H9 (cell line): ENCODE measurements around the gene BNIP5. TPM values are rescaled to one million over a fixed set of nuclear protein-coding genes. Genes with fewer than 3 reads are reported as not detected.

Source experiments
- DNase-seq: peaks from one replicate; pipeline ENCODE4 v3.0.0-alpha.2; 2017
- H2AFZ ChIP-seq: one replicate; pipeline ENCODE4 v1.6.1; 2013; ENCODE audit warnings: mild to moderate bottlenecking, low read length, control low read depth, moderate library complexity
- H2AK5ac ChIP-seq: 2 replicates; pipeline ENCODE4 v1.6.1; 2013; ENCODE audit warnings: low read length, control low read depth, mixed read lengths; ENCODE audit not compliant: insufficient read length
- H2BK120ac ChIP-seq: one replicate; pipeline ENCODE4 v1.6.1; 2013; ENCODE audit warnings: low read depth, mild to moderate bottlenecking, low read length, control low read depth, inconsistent platforms; ENCODE audit not compliant: poor library complexity, severe bottlenecking
- H2BK12ac ChIP-seq: 2 replicates; pipeline ENCODE4 v1.6.1; 2013; ENCODE audit warnings: low read length, control low read depth, mixed read lengths, low read depth; ENCODE audit not compliant: insufficient read length
- H2BK15ac ChIP-seq: 2 replicates; pipeline ENCODE4 v1.6.1; 2013; ENCODE audit warnings: low read depth, low read length, control low read depth
- H2BK20ac ChIP-seq: one replicate; pipeline ENCODE4 v1.6.1; 2013; ENCODE audit warnings: low read depth, mild to moderate bottlenecking, low read length, control low read depth, inconsistent platforms; ENCODE audit not compliant: poor library complexity, severe bottlenecking
- H2BK5ac ChIP-seq: 2 replicates; pipeline ENCODE4 v1.6.1; 2013; ENCODE audit warnings: low read length, control low read depth, mixed read lengths; ENCODE audit not compliant: insufficient read length
- H3K14ac ChIP-seq: 2 replicates; pipeline ENCODE4 v1.6.1; 2013; ENCODE audit warnings: low read length, control low read depth; ENCODE audit not compliant: insufficient read depth
- H3K18ac ChIP-seq: 2 replicates; pipeline ENCODE4 v1.6.1; 2013; ENCODE audit warnings: low read depth, mild to moderate bottlenecking, mixed read lengths, low read length, control low read depth; ENCODE audit not compliant: insufficient read length
- H3K23ac ChIP-seq: 2 replicates; pipeline ENCODE4 v1.6.1; 2013; ENCODE audit warnings: low read length, control low read depth, mixed read lengths, low read depth; ENCODE audit not compliant: insufficient read length
- H3K23me2 ChIP-seq: 2 replicates; pipeline ENCODE4 v1.6.1; 2013; ENCODE audit warnings: low read depth, mild to moderate bottlenecking, mixed read lengths, low read length, control low read depth; ENCODE audit not compliant: insufficient read length, poor library complexity, severe bottlenecking
- H3K27ac ChIP-seq: 2 replicates; pipeline ENCODE4 v1.5.1; 2013; ENCODE audit warnings: low read length, control low read depth, mixed read lengths, low read depth; ENCODE audit not compliant: insufficient read length
- H3K27me3 ChIP-seq: 2 replicates; pipeline ENCODE4 v1.6.1; 2013; ENCODE audit warnings: low read length, control low read depth, inconsistent platforms; ENCODE audit not compliant: insufficient read depth
- H3K4ac ChIP-seq: 2 replicates; pipeline ENCODE4 v1.6.1; 2013; ENCODE audit warnings: low read depth, mild to moderate bottlenecking, control low read depth, inconsistent platforms, low read length, moderate library complexity
- H3K4me1 ChIP-seq: 2 replicates; pipeline ENCODE4 v1.6.1; 2013; ENCODE audit warnings: low read length, control low read depth, inconsistent platforms; ENCODE audit not compliant: insufficient read depth
- H3K4me2 ChIP-seq: 2 replicates; pipeline ENCODE4 v1.6.1; 2013; ENCODE audit warnings: low read length, control low read depth, mixed read lengths; ENCODE audit not compliant: insufficient read length, insufficient read depth
- H3K56ac ChIP-seq: 2 replicates; pipeline ENCODE4 v1.6.1; 2013; ENCODE audit warnings: low read depth, mild to moderate bottlenecking, mixed read lengths, low read length, control low read depth; ENCODE audit not compliant: insufficient read length
- H3K79me1 ChIP-seq: 2 replicates; pipeline ENCODE4 v1.6.1; 2013; ENCODE audit warnings: low read depth, mild to moderate bottlenecking, moderate library complexity, low read length, control low read depth, inconsistent platforms; ENCODE audit not compliant: insufficient read depth, poor library complexity, severe bottlenecking
- H3K79me2 ChIP-seq: 2 replicates; pipeline ENCODE4 v1.6.1; 2013; ENCODE audit warnings: low read length, control low read depth, inconsistent platforms; ENCODE audit not compliant: insufficient read depth
- H3K9ac ChIP-seq: 2 replicates; pipeline ENCODE4 v1.6.1; 2013; ENCODE audit warnings: low read length, control low read depth, mixed read lengths; ENCODE audit not compliant: insufficient read length; ENCODE audit errors: extremely low read depth
- H3K9me3 ChIP-seq: one replicate; pipeline ENCODE4 v1.6.1; 2013; ENCODE audit warnings: low read depth, low read length, inconsistent platforms; ENCODE audit not compliant: control insufficient read depth
- H3T11ph ChIP-seq: one replicate; pipeline ENCODE4 v1.6.1; 2013; ENCODE audit warnings: mild to moderate bottlenecking, low read length, control low read depth, inconsistent platforms
- H4K20me1 ChIP-seq: one replicate; pipeline ENCODE4 v1.6.1; 2013; ENCODE audit not compliant: control insufficient read depth, insufficient read length, insufficient read depth
- H4K5ac ChIP-seq: 2 replicates; pipeline ENCODE4 v1.6.1; 2013; ENCODE audit warnings: low read depth, mild to moderate bottlenecking, mixed read lengths, low read length, control low read depth; ENCODE audit not compliant: insufficient read length
- H4K8ac ChIP-seq: replicated peaks from 2 replicates; pipeline ENCODE4 v1.6.1; 2013; ENCODE audit warnings: low read length, control low read depth, mixed read lengths, low read depth; ENCODE audit not compliant: insufficient read length
- H4K91ac ChIP-seq: 2 replicates; pipeline ENCODE4 v1.6.1; 2013; ENCODE audit warnings: low read depth, mild to moderate bottlenecking, moderate library complexity, mixed read lengths, low read length, control low read depth; ENCODE audit not compliant: insufficient read length
- H3K27ac Mint-ChIP-seq, 3 experiments: 2 replicates in 2 of 3; 3 replicates in 1 of 3; pipeline ENCODE4 v1.8.0; 2020 to 2021; ENCODE audit warnings: mixed read lengths in 3 of 3, mild to moderate bottlenecking in 1 of 3, moderate library complexity in 1 of 3
- H3K27me3 Mint-ChIP-seq: 2 replicates; pipeline ENCODE4 v1.8.0; 2021; ENCODE audit warnings: low read depth, mild to moderate bottlenecking, moderate library complexity, mixed read lengths
- H3K36me3 Mint-ChIP-seq, 3 experiments: 2 replicates in 2 of 3; 3 replicates in 1 of 3; pipeline ENCODE4 v1.8.0; 2020 to 2021; ENCODE audit warnings: low read depth in 3 of 3, mixed read lengths in 3 of 3; ENCODE audit not compliant: insufficient read depth in 1 of 3
- H3K4me1 Mint-ChIP-seq, 2 experiments: 2 replicates each; pipeline ENCODE4 v1.8.0; 2020; ENCODE audit warnings: mixed read lengths in 2 of 2
- H3K4me3 Mint-ChIP-seq, 2 experiments: 2 replicates in 1 of 2; 3 replicates in 1 of 2; pipeline ENCODE4 v1.8.0; 2020 to 2021; ENCODE audit warnings: mild to moderate bottlenecking in 2 of 2, mixed read lengths in 2 of 2, moderate library complexity in 1 of 2
- H3K9me3 Mint-ChIP-seq, 2 experiments: 2 replicates in 1 of 2; 3 replicates in 1 of 2; pipeline ENCODE4 v1.8.0; 2020; ENCODE audit warnings: mild to moderate bottlenecking in 2 of 2, mixed read lengths in 2 of 2, moderate library complexity in 1 of 2
- CTCF ChIP-seq: fragments of 200-600 bp; sonication (generic); conservative IDR thresholded peaks from 3 replicates; pipeline ENCODE4 v1.8.0; 2021; ENCODE audit warnings: antibody characterized with exemption, mild to moderate bottlenecking
- WGBS: extraction: QIAGEN DNeasy Blood & Tissue Kit; methylation state at CpG from one replicate; pipeline ENCODE4 v1.1.7; 2013; ENCODE audit warnings: missing lambda C conversion rate, low lambda C conversion rate, mixed read lengths; ENCODE audit not compliant: insufficient read length; ENCODE audit errors: extremely low coverage; 5-methylcytosine and 5-hydroxymethylcytosine counted together
- total RNA-seq: library from RNA; stranded (reverse); gene quantifications from 2 replicates; pipeline ENCODE4 v1.2.1, GENCODE V29; 2021

BNIP5 gene
- total RNA-seq, 1 experiment from 2014 or later, result not detected

GRCh38 chr6:36378936-36379335 lies 42.2 kb upstream of the BNIP5 start:
- Histone ChIP-seq H2AK5ac (no peak overlapping the region), H3K18ac (no peak overlapping the region), H3K27me3 (no peaks in the 10 kb centered on the region), H2BK20ac (no peak overlapping the region), H3K23ac (no peak overlapping the region), H3K9me3 (no peaks in the 10 kb centered on the region), H4K8ac (no peak overlapping the region), H3T11ph (no peak overlapping the region), H3K4ac (no peak overlapping the region), H3K27ac (no peak overlapping the region), H3K4me1 (peaks cover 4% of the 10 kb centered on the region; the same call in 1 of the 2 replicates), H3K9ac (no peak overlapping the region), H4K5ac (no peak overlapping the region), H2AFZ (no peak overlapping the region), H2BK12ac (no peak overlapping the region), H3K4me2 (no peak overlapping the region), H3K56ac (no peak overlapping the region), H2BK120ac (no peak overlapping the region), H3K79me1 (no peaks in the 10 kb centered on the region), H2BK15ac (no peak overlapping the region), H4K91ac (no peak overlapping the region), H3K14ac (no peak overlapping the region), H4K20me1 (no peaks in the 10 kb centered on the region), H3K79me2 (no peaks in the 10 kb centered on the region), H2BK5ac (no peak overlapping the region), H3K23me2 (no peaks in the 10 kb centered on the region)
- Mint-ChIP-seq H3K9me3 (no peaks in the 10 kb centered on the region), H3K36me3 (no peaks in the 10 kb centered on the region), H3K27me3 (peaks cover 7% of the 10 kb centered on the region), H3K4me1 (peaks cover 25 to 38% of the 10 kb centered on the region in 2 experiments), H3K27ac (peak overlapping the region in 1 of 3 experiments; percentile 82; a peak in 1 of 7 replicates), H3K4me3 (no peak overlapping the region)
- TF ChIP-seq CTCF, result no peak
- DNase-seq, result no peak
- WGBS, result no CpG with 5 or more reads among the region's 10 CpGs
